Smooth muscle cell (in vitro differentiated cells): Measurements from ENCODE around the gene HOXB3. TPM values are rescaled to one million over a fixed set of nuclear protein-coding genes. Genes with fewer than 3 reads are reported as not detected.

Experiments used
- DNase-seq: peaks from one replicate; lab custom pipeline; 2025; ENCODE audit not compliant: unreplicated experiment; lab: John Stamatoyannopoulos, UW
- H2AFZ ChIP-seq: fragments of 200-600 bp; sonication (generic); 2 replicates; pipeline ENCODE4 v1.6.0; 2016; ENCODE audit warnings: antibody characterized with exemption, low read depth, mild to moderate bottlenecking
- H3F3A ChIP-seq: fragments of 200-600 bp; sonication (generic); 2 replicates; pipeline ENCODE4 v1.6.0; 2017; ENCODE audit warnings: antibody characterized with exemption, low read depth
- H3K27ac ChIP-seq: fragments of 200-600 bp; sonication (generic); 2 replicates; pipeline ENCODE4 v1.5.1; 2016; ENCODE audit warnings: low read depth, mild to moderate bottlenecking
- H3K27me3 ChIP-seq: fragments of 200-600 bp; sonication (generic); 2 replicates; pipeline ENCODE4 v1.6.1; 2016; ENCODE audit warnings: low read depth, mild to moderate bottlenecking
- H3K36me3 ChIP-seq: fragments of 200-600 bp; sonication (generic); 2 replicates; pipeline ENCODE4 v1.5.1; 2016; ENCODE audit warnings: low read depth
- H3K4me1 ChIP-seq: fragments of 200-600 bp; sonication (generic); 2 replicates; pipeline ENCODE4 v1.5.1; 2016; ENCODE audit warnings: low read depth
- H3K4me2 ChIP-seq: fragments of 200-600 bp; sonication (generic); 2 replicates; pipeline ENCODE4 v1.6.0; 2016; ENCODE audit warnings: mild to moderate bottlenecking
- H3K4me3 ChIP-seq: fragments of 200-600 bp; sonication (generic); 2 replicates; pipeline ENCODE4 v1.5.1; 2016; ENCODE audit warnings: mild to moderate bottlenecking
- H3K79me2 ChIP-seq: fragments of 200-600 bp; sonication (generic); 2 replicates; pipeline ENCODE4 v1.6.0; 2016; ENCODE audit warnings: low read depth, mild to moderate bottlenecking
- H3K9ac ChIP-seq: fragments of 200-600 bp; sonication (generic); 2 replicates; pipeline ENCODE4 v1.6.0; 2016; ENCODE audit warnings: low read depth
- H3K9me3 ChIP-seq: fragments of 200-600 bp; sonication (generic); replicated peaks from 2 replicates; pipeline ENCODE4 v1.5.1; 2016; ENCODE audit warnings: low read depth
- H4K20me1 ChIP-seq: fragments of 200-600 bp; sonication (generic); 2 replicates; pipeline ENCODE4 v1.6.0; 2016; ENCODE audit warnings: low read depth
- WGBS: methylation state at CpG from one replicate; pipeline ENCODE4 v1.1.7; 2016; ENCODE audit warnings: low lambda C conversion rate; 5-methylcytosine and 5-hydroxymethylcytosine counted together
- polyA plus RNA-seq: library from polyadenylated mRNA; unstranded; fragments of >200 nt; fragmentation: Nextera tagmentation; extraction: Ambion mirVana; gene quantifications from 2 replicates; pipeline ENCODE4 v1.2.1, GENCODE V29; 2016
- total RNA-seq: library from RNA; depleted of rRNA; stranded (reverse); fragments of >200 nt; gene quantifications from 2 replicates; pipeline ENCODE4 v1.2.3, GENCODE V29; 2014
- TF ChIP-seq, protein P1 (sequence below): fragments of 200-600 bp; sonication (generic); IDR thresholded peaks from 2 replicates; pipeline ENCODE4 v1.5.1; 2017; ENCODE audit warnings: borderline replicate concordance, mild to moderate bottlenecking, antibody characterized with exemption; ENCODE audit not compliant: insufficient read depth, poor library complexity, severe bottlenecking

The HOXB3 gene
- total and polyA plus RNA-seq, 2 experiments from 2014 or later = 2.8 to 5.1 TPM

GRCh38 chr17:48579471-48579759 is 10.6 kb downstream of the HOXB3 start:
- H3K4me3 ChIP-seq = peak overlapping the region; percentile 53
- H3K27me3 ChIP-seq = peaks cover 90% of the 10 kb centered on the region
- H3K4me2 ChIP-seq = peak overlapping the region; percentile 90
- TF ChIP-seq, protein P1, sequence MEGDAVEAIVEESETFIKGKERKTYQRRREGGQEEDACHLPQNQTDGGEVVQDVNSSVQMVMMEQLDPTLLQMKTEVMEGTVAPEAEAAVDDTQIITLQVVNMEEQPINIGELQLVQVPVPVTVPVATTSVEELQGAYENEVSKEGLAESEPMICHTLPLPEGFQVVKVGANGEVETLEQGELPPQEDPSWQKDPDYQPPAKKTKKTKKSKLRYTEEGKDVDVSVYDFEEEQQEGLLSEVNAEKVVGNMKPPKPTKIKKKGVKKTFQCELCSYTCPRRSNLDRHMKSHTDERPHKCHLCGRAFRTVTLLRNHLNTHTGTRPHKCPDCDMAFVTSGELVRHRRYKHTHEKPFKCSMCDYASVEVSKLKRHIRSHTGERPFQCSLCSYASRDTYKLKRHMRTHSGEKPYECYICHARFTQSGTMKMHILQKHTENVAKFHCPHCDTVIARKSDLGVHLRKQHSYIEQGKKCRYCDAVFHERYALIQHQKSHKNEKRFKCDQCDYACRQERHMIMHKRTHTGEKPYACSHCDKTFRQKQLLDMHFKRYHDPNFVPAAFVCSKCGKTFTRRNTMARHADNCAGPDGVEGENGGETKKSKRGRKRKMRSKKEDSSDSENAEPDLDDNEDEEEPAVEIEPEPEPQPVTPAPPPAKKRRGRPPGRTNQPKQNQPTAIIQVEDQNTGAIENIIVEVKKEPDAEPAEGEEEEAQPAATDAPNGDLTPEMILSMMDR = no peak
- peaks cover 67% of the 10 kb centered on the region for H3K79me2 ChIP-seq
- 34% methylated on average over 7 of the region's 7 CpGs for WGBS
- no peak for DNase-seq
- no peak overlapping the region for H2AFZ ChIP-seq
- H3K9ac ChIP-seq = no peak overlapping the region
- H3F3A ChIP-seq = no peaks in the 10 kb centered on the region
- no peak overlapping the region for H3K27ac ChIP-seq
- H3K9me3 ChIP-seq = no peaks in the 10 kb centered on the region
- peaks cover 7% of the 10 kb centered on the region for H3K4me1 ChIP-seq
- no peaks in the 10 kb centered on the region for H3K36me3 ChIP-seq
- H4K20me1 ChIP-seq = peaks cover 97% of the 10 kb centered on the region

- peak overlapping the region; percentile 53 for H3K4me3 ChIP-seq
- peaks cover 7% of the 10 kb centered on the region for H3K4me1 ChIP-seq
- no peaks in the 10 kb centered on the region for H3F3A ChIP-seq
- DNase-seq = no peak
- H3K79me2 ChIP-seq = peaks cover 61% of the 10 kb centered on the region
- peaks cover 97% of the 10 kb centered on the region for H4K20me1 ChIP-seq
- TF ChIP-seq, protein P1 = no peak
- no peaks in the 10 kb centered on the region for H3K9me3 ChIP-seq
- 12% methylated on average over 37 of the region's 43 CpGs for WGBS
- H3K9ac ChIP-seq = no peak overlapping the region
- peaks cover 90% of the 10 kb centered on the region for H3K27me3 ChIP-seq
- H2AFZ ChIP-seq = no peak overlapping the region
- H3K27ac ChIP-seq = no peak overlapping the region
- no peaks in the 10 kb centered on the region for H3K36me3 ChIP-seq
- peak overlapping the region; percentile 90 for H3K4me2 ChIP-seq
These were observed 11.2 kb downstream of the HOXB3 start for GRCh38 chr17:48578616-48579470.

DNA sequence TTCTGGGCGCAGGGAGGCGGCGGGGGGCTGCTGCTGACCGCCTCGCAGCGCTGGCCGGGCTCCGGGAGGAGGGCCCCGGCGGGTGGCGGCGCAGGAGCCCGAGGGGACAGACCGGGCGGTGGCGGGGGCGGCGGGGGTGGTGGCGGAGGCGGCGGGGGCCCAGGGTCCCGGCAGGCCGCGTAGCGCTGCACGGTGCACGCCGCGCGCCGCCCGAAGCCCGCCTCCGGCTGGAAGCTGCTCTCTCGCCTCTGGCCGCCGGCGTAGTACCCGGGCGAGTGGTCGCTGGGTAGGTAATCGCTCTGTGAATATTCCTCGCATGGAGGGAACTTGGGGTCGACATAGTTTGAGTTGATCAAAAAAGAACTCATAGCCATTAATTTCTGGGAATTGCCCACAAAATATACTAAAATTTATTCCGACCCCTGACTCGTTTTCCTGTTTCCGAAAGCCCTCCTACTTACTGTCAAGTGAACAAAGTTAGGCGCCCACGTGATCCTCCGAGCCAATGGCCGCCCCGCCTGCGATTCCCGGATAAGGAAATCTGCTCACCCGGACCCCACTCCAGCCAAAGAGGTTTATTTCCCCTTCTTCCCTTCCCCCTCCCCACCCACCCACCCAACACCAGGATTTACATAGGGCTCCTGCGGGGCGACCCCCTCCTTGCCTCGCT is 12.0 kb downstream of the HOXB3 start, which contains the start of gene HOXB4:
Gene HOXB4 (minus strand): TSS at position 405 of the 670 bp plus-strand sequence. CDS start 31 bp downstream, at position 374.
- peaks cover 97% of the 10 kb centered on the region for H4K20me1 ChIP-seq
- no peaks in the 10 kb centered on the region for H3K36me3 ChIP-seq
- no peak for DNase-seq
- no peak within 1 kb of the TSS for H3K27ac ChIP-seq
- no peak within 1 kb of the TSS for H3K9ac ChIP-seq
- H3K4me2 ChIP-seq = peak within 1 kb of the TSS; percentile 90
- peaks cover 7% of the 10 kb centered on the region for H3K4me1 ChIP-seq
- H2AFZ ChIP-seq = no peak within 1 kb of the TSS
- no peaks in the 10 kb centered on the region for H3F3A ChIP-seq
- peaks cover 90% of the 10 kb centered on the region for H3K27me3 ChIP-seq
- H3K9me3 ChIP-seq = no peaks in the 10 kb centered on the region
- peaks cover 53% of the 10 kb centered on the region for H3K79me2 ChIP-seq
- H3K4me3 ChIP-seq = peak within 1 kb of the TSS; percentile 53
- TF ChIP-seq, protein P1 = no peak
- 4% methylated on average over 17 of the region's 58 CpGs for WGBS
